Keratinocyte (primary cell): Measurements from ENCODE around the gene PARD3. TPM values are rescaled to one million over a fixed set of nuclear protein-coding genes. Genes with fewer than 3 reads are reported as not detected.

Source experiments
- DNase-seq: peaks from one replicate; pipeline ENCODE4 v3.0.0-alpha.2; 2011; ENCODE audit warnings: low read depth, missing footprints, low spot score
- FAIRE-seq: peaks from 2 replicates; lab custom pipeline; 2011; peaks lifted over from hg19 to GRCh38; lab: Jason Lieb, UNC
- H2AFZ ChIP-seq: 2 replicates; pipeline ENCODE4 v1.6.0; 2012; ENCODE audit warnings: low read length, control low read depth, inconsistent platforms; ENCODE audit not compliant: control insufficient read depth
- H3K27ac ChIP-seq: 2 replicates; pipeline ENCODE4 v1.5.1; 2011; ENCODE audit warnings: low read length; ENCODE audit not compliant: control insufficient read depth, insufficient read depth
- H3K27me3 ChIP-seq: 3 replicates; pipeline ENCODE4 v1.6.0; 2011; ENCODE audit warnings: low read length; ENCODE audit not compliant: control insufficient read depth, insufficient read depth; ENCODE audit errors: extremely low read depth
- H3K36me3 ChIP-seq, 2 experiments: 2 replicates in 1 of 2; 3 replicates in 1 of 2; pipeline ENCODE4 v1.5.1; 2011; ENCODE audit warnings: low read length in 2 of 2, mild to moderate bottlenecking in 1 of 2; ENCODE audit not compliant: control insufficient read depth in 2 of 2, insufficient read depth in 2 of 2; ENCODE audit errors: extremely low read depth in 1 of 2
- H3K4me1 ChIP-seq: 3 replicates; pipeline ENCODE4 v1.5.1; 2011; ENCODE audit warnings: low read length; ENCODE audit not compliant: control insufficient read depth, insufficient read depth; ENCODE audit errors: extremely low read depth
- H3K4me2 ChIP-seq: 3 replicates; pipeline ENCODE4 v1.6.0; 2011; ENCODE audit warnings: low read depth, low read length; ENCODE audit not compliant: control insufficient read depth, insufficient read depth; ENCODE audit errors: extremely low read depth
- H3K4me3 ChIP-seq, 3 experiments: fragments of 200-600 bp in 1 of 3; sonication (generic) in 1 of 3; 2 replicates in 2 of 3; 3 replicates in 1 of 3; pipeline ENCODE4 v1.5.1; 2011 to 2016; ENCODE audit warnings: low read length in 3 of 3, mild to moderate bottlenecking in 3 of 3, control low read depth in 2 of 3, inconsistent platforms in 1 of 3, low read depth in 1 of 3, mixed read lengths in 1 of 3, mixed run types in 1 of 3, moderate library complexity in 1 of 3; ENCODE audit not compliant: control insufficient read depth in 2 of 3, insufficient read depth in 2 of 3; ENCODE audit errors: extremely low read depth in 1 of 3
- H3K79me2 ChIP-seq: 2 replicates; pipeline ENCODE4 v1.6.0; 2012; ENCODE audit warnings: low read length; ENCODE audit not compliant: control insufficient read depth, insufficient read depth
- H3K9ac ChIP-seq: 3 replicates; pipeline ENCODE4 v1.6.0; 2011; ENCODE audit warnings: low read length; ENCODE audit not compliant: control insufficient read depth, insufficient read depth; ENCODE audit errors: extremely low read depth
- H3K9me1 ChIP-seq: 3 replicates; pipeline ENCODE4 v1.6.0; 2011; ENCODE audit warnings: low read length; ENCODE audit not compliant: control insufficient read depth, insufficient read depth; ENCODE audit errors: extremely low read depth
- H3K9me3 ChIP-seq: 2 replicates; pipeline ENCODE4 v1.5.1; 2012; ENCODE audit warnings: low read depth, low read length; ENCODE audit not compliant: control insufficient read depth
- H4K20me1 ChIP-seq: 3 replicates; pipeline ENCODE4 v1.6.0; 2011; ENCODE audit warnings: low read length; ENCODE audit not compliant: control insufficient read depth, insufficient read depth; ENCODE audit errors: extremely low read depth
- EZH2 ChIP-seq: IDR thresholded peaks from one replicate; pipeline ENCODE4 v1.6.1; 2012; ENCODE audit warnings: inconsistent platforms, mild to moderate bottlenecking, low read length, moderate library complexity
- dilution Hi-C: fragments of 300-500 bp; cut with MboI; formaldehyde crosslinking; loops from one replicate; pipeline ENCODE4 v1.7.0; 2020; ENCODE audit warnings: low sequenced_read_pairs; ENCODE audit not compliant: extremely low pct_ligation_motif_present
- polyA plus RNA-seq, 5 experiments: library from polyadenylated mRNA; depleted of rRNA in 3 of 5; stranded (reverse) in 3 of 5; stranded (forward) in 1 of 5; unstranded in 1 of 5; fragments of >200 nt; gene quantifications; 1 replicate in 1 of 5; 2 replicates in 3 of 5; 3 replicates in 1 of 5; pipeline versions ENCODE4 v1.2.1 to v1.2.3, GENCODE V29; 2011 to 2012; ENCODE audit warnings: missing spikeins in 2 of 5, low read depth in 1 of 5, low replicate concordance in 1 of 5
- TF ChIP-seq, protein P1 (sequence below), 3 experiments: IDR thresholded peaks in 1 of 3; conservative IDR thresholded peaks in 1 of 3; optimal IDR thresholded peaks in 1 of 3; 2 replicates in 2 of 3; 3 replicates in 1 of 3; pipeline versions ENCODE3 to v1.5.1; 2011; ENCODE audit warnings: low read length in 3 of 3, mild to moderate bottlenecking in 3 of 3, moderate library complexity in 2 of 3, control low read depth in 1 of 3, inconsistent platforms in 1 of 3; ENCODE audit not compliant: insufficient read depth in 2 of 3; ENCODE audit errors: extremely low read depth in 1 of 3

The PARD3 gene
- polyA plus RNA-seq, 1 donor (not counting 4 experiments of a cell fraction or from before 2014, with no cell fraction given) = 46.4 TPM

DNA sequence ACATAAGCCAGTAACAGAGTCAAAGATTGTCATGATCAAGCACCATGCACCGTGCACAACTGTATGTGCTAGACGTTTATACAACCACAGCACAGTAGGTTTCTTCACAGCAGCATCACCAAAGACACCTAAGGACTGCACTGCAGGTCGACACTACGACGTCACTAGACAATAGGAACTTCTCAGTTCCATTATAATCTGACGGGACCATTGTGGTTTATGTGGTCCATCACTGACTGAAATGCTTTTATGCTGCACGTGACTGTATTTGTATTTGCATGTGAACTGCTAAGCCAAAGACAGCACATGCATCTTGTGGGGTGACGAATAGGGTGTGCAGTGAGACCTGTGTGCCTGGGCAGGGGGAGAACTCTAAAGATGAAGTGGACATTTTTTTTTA, 164.9 kb downstream of the PARD3 start:
- peaks cover 66% of the 10 kb centered on the region for H3K79me2 ChIP-seq
- peak; percentile 9 for FAIRE-seq

DNA sequence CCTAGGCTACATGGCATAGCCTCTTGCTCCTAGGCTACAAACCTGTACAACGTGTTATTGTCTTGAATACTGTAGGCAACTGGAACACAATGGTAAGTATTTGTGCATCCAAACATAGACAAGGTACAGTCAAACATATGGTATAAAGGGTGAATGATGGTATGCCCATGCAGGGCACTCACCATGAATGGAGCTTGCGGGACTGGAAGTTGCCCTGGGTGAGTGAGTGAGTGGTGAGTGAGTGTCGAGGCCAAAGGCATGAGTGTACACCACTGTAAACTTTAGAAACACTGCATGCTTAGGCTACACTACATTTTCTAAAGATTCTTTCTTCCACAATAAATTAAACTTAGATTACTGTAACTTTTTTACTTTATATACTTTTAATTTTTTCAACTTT, 165.7 kb downstream of the PARD3 start:
- H2AFZ ChIP-seq = no peak overlapping the region
- FAIRE-seq (no peak), DNase-seq (no peak)
- no peaks in the 10 kb centered on the region for H3K9me1 ChIP-seq
- no peaks in the 10 kb centered on the region for H3K27me3 ChIP-seq
- dilution Hi-C loops = no loop called here
- no peak overlapping the region for H3K4me2 ChIP-seq
- H4K20me1 ChIP-seq = no peaks in the 10 kb centered on the region
- TF ChIP-seq, protein P1, sequence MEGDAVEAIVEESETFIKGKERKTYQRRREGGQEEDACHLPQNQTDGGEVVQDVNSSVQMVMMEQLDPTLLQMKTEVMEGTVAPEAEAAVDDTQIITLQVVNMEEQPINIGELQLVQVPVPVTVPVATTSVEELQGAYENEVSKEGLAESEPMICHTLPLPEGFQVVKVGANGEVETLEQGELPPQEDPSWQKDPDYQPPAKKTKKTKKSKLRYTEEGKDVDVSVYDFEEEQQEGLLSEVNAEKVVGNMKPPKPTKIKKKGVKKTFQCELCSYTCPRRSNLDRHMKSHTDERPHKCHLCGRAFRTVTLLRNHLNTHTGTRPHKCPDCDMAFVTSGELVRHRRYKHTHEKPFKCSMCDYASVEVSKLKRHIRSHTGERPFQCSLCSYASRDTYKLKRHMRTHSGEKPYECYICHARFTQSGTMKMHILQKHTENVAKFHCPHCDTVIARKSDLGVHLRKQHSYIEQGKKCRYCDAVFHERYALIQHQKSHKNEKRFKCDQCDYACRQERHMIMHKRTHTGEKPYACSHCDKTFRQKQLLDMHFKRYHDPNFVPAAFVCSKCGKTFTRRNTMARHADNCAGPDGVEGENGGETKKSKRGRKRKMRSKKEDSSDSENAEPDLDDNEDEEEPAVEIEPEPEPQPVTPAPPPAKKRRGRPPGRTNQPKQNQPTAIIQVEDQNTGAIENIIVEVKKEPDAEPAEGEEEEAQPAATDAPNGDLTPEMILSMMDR (optimal IDR thresholded peaks at IDR 0.05 in 1 of 3, IDR thresholded peaks at IDR 0.05 in 1 of 3, conservative IDR thresholded peaks at IDR 0.05 in 1 of 3; ENCODE audit: extremely low read depth in 1 of 3, insufficient read depth in 2 of 3, low read length in 3 of 3) = no peak
- TF ChIP-seq EZH2 = no peak
- no peak overlapping the region for H3K27ac ChIP-seq
- peaks cover 60% of the 10 kb centered on the region for H3K79me2 ChIP-seq
- no peak overlapping the region for H3K9ac ChIP-seq
- H3K4me3 ChIP-seq = no peak overlapping the region
- no peaks in the 10 kb centered on the region for H3K9me3 ChIP-seq
- H3K36me3 ChIP-seq = no peaks in the 10 kb centered on the region
- no peaks in the 10 kb centered on the region for H3K4me1 ChIP-seq

More for the DNA sequence above, 164.9 kb downstream of the PARD3 start:
- TF ChIP-seq, protein P1 (optimal IDR thresholded peaks at IDR 0.05 in 1 of 3, IDR thresholded peaks at IDR 0.05 in 1 of 3, conservative IDR thresholded peaks at IDR 0.05 in 1 of 3; ENCODE audit: extremely low read depth in 1 of 3, insufficient read depth in 2 of 3, low read length in 3 of 3) = no peak
- no peak for TF ChIP-seq EZH2
- Histone ChIP-seq H3K36me3 (no peaks in the 10 kb centered on the region), H3K4me1 (no peaks in the 10 kb centered on the region), H3K9me1 (no peaks in the 10 kb centered on the region), H2AFZ (no peak overlapping the region), H3K4me3 (no peak overlapping the region), H4K20me1 (no peaks in the 10 kb centered on the region), H3K27ac (no peak overlapping the region), H3K9me3 (no peaks in the 10 kb centered on the region), H3K4me2 (no peak overlapping the region), H3K27me3 (no peaks in the 10 kb centered on the region), H3K9ac (no peak overlapping the region)
- dilution Hi-C loops = no loop called here
- DNase-seq = no peak
